Measurements from ENCODE around the gene GHRHR.

- TF ChIP-seq CTCF (IDR thresholded peaks at IDR 0.05; ENCODE audit: low read length) (no peak), EZH2phosphoT487 (IDR thresholded peaks at IDR 0.05; ENCODE audit: low read length) (no peak)
Measured at GRCh38 chr7:31019509-31019908, 55.8 kb downstream of the GHRHR start.
